CD4-positive, alpha-beta T cell treated with Interleukin-4 for 1 hour (primary cell): Measurements from ENCODE around the gene CBS.
"Not testable (repeated sequence)": the region's sequence is repeated elsewhere in the genome, so short reads cannot be mapped to it uniquely, and the experiment has no call there.

Experiments used
- DNase-seq, 2 donors: peaks; one replicate each; pipeline ENCODE4 v3.0.0-alpha.2; 2020 to 2022

Gene CBS

GRCh38 chr21:43023175-43023574 is 52.5 kb downstream of the CBS start:
- DNase-seq, result no peak

GRCh38 chr21:43021756-43022600 is 53.7 kb downstream of the CBS start:
- DNase-seq, result no peak

- DNase-seq, result no peak
Observed at GRCh38 chr21:43021191-43021590, 54.4 kb downstream of the CBS start.

- DNase-seq, result no peak
Observed at GRCh38 chr21:43020771-43021170, 54.9 kb downstream of the CBS start.

GRCh38 chr21:43020177-43020576 is 55.5 kb downstream of the CBS start:
- DNase-seq, result no peak

GRCh38 chr21:43018519-43018918 is 57.1 kb downstream of the CBS start:
- no peak for DNase-seq

GRCh38 chr21:43016728-43017127 is 58.9 kb downstream of the CBS start:
- DNase-seq, result no peak

- DNase-seq, result no peak
Observed at GRCh38 chr21:43015906-43016540, 59.6 kb downstream of the CBS start.

GRCh38 chr21:43012596-43012995 is 63.0 kb downstream of the CBS start:
- no peak for DNase-seq

GRCh38 chr21:43006874-43007208 is 68.8 kb downstream of the CBS start:
- no peak for DNase-seq

- not testable (repeated sequence) for DNase-seq
Observed at GRCh38 chr21:43006051-43006873, 69.4 kb downstream of the CBS start.

GRCh38 chr21:43005635-43006034 is 70.0 kb downstream of the CBS start:
- no peak for DNase-seq

GRCh38 chr21:43004926-43005325 is 70.7 kb downstream of the CBS start:
- DNase-seq, result no peak
